Bone marrow (tissue), 2 donors: ENCODE measurements around the gene CCDC80.

Source experiments
- DNase-seq, 2 donors: peaks; one replicate each; lab custom pipeline; 2025; lab: John Stamatoyannopoulos, UW

The CCDC80 gene

DNA sequence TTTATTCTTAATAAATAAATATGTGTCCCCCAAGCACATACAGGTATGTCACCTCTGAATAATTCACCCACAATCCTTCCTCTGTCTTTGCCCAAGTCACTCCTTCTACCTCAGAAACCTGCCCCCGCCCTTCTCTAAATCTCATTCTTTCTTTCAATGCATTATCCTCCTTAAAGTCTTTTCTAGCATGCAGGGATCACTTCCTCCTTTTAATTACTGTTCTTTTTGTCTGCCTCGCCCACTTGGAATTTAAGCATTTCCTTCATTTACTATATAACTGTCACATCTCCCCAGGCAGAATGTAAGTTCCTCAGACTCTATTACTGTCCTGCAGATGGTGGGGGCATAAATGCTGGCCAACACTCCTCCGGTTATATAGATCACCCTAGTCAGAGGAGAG is 7.8 kb downstream of the CCDC80 start:
- DNase-seq: no peak

DNA sequence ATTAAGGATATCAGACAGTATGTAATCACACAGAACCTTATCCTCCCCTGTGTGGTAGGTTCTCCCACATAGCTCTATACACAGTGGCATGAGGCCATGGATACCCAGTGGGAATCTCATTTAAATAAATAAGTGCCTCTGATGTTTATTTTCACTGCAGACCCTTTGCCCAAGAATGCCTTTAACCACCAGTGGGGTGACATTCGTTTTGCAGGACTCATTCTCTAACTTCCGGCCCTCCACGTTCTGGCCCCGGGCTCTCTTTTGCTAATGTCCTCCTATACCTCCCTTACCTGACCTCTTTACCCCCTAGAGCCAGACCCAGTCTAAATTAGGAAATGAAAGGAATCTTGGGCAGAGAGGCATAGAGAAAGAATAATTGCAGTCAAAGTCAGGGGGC is 8.3 kb downstream of the CCDC80 start:
- no peak for DNase-seq

DNA sequence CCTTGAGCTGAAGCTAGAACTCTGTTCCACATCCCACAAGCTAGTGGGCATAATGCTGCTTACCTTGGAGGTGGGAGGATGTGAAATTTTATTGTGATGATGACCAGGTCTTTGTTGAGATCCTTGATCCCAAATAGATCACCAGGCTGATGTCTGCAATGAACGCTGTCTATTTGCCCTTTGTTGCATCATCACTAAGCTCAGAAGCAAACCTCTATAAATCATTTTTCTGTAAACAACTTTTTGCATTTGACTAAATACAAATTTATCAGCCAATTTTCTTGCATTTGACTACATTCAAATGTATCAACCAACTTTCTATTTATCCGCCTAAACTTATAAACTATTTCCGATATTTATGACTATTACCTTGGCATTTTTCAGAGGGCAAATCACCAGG is 9.7 kb downstream of the CCDC80 start:
- no peak for DNase-seq

DNA sequence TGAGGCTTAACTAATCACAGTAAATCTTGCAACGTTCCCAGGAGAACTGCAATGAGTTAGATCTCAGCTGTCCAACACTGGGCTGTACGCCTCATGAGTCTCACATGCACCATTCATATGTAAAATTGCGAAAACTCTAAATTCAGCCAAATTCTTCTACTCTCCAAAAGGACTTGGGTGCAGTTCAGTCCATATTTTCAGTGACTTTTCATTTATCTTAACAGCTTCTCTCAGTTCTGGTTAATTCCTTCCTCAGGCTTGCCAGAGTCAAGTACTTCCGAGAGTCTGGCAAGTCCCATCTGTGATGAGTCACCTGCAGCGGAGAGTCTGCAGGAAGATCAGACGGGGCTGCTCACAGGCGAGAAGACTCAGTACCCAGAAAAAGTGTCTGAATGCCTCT is 11.5 kb downstream of the CCDC80 start:
- DNase-seq: peak in 1 of 2 donors; percentile 23

DNA sequence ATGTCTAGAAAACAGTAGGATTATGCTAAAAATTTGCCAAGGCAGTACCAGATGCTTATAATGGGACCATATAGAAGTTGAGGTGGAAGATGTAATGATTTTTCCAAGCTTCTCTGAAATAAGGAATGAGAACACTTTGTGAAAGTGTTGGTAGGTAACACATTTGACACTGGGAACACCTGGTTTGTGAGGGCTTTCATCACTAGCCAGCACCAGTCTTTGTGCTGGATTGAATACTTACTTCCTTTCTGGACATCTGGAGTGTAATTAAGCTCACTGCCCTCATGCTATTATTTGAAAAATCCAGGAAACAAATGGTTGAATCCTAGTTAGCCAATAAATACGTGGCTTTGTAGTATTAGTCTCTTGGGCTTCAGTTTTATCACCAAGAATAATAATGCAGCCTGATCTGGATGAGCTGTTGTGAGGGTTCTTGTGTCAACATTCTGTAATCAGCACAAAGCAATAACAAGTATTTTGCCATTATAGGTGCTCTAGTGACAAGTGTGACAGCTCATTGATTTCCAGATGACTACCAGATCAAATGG is 12.9 kb downstream of the CCDC80 start:
- DNase-seq: no peak

DNA sequence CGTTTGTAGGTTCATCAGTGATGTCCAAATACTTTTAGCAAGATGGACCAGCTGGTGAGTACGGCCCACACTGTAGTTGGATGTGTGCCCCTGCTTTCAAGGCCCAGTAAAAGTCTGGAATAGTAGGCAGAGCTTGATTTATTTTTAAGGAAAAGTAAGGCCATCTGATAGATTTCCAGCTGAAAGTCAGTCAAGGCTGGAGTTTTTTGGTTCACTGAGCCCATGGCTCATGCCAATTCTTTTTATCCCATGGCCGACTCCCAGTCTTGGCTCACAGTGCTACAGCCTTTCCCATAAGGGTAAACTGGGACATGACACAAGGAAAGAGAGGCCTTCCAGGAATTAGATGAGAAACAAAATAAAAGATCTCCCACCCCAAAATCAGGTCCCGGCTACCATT is 13.5 kb downstream of the CCDC80 start:
- DNase-seq: no peak

DNA sequence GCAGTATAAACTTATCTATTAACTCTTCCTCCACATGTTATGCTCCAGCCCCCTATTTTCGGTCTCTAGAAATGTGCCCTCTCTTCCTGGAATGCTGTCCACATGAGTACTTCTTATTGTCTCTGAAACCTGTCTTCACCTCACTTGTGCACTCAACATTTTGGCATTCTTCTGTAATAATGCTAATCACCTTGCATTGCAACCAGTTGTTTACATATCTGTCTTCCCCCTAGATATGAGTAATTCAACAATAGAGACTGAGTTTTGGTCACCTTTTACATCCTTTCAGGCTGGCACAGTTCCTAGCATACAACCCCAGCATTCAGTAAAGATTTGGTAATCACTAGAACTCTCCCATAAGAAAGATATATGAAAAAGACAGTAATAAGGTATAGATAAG is 17.2 kb downstream of the CCDC80 start:
- DNase-seq: no peak

DNA sequence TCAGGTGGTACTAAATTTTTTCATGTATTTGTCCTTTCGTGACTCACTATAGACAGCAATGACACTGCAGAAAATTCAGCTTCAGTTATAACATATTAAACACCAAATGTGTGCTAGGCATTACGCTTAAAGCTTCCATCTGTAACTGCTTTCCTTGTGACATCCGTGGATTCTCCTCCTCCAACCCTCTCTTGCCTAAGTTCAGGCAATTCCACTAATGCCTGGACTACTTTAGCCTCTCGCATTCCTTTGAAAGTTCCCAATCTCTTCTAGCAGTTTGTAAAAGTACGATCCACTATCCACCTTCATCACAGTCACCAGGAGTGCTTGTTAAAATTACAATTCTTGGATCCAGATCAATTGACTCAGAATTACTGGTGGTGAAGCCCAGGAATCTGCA is 17.7 kb downstream of the CCDC80 start:
- no peak for DNase-seq

DNA sequence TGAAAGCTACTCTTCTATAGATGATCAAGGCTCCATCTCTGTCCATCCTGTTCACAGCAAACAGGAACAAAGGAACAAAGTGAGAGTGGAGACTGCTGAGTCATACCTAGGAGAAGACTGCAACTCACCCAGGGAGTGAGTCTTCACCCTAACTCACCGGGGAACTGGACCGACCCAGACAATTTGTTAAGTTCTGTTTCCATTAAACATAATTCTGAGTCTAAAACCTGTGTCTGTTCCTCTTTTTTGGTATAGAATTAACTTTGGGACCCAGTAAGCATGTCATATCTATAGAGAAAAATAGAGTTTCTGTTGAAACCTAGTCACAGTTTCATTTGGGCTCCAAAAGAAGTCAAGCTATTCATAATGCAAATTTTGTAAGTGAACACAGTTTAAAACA is 21.6 kb downstream of the CCDC80 start:
- peak in 1 of 2 donors; percentile 25 for DNase-seq

DNA sequence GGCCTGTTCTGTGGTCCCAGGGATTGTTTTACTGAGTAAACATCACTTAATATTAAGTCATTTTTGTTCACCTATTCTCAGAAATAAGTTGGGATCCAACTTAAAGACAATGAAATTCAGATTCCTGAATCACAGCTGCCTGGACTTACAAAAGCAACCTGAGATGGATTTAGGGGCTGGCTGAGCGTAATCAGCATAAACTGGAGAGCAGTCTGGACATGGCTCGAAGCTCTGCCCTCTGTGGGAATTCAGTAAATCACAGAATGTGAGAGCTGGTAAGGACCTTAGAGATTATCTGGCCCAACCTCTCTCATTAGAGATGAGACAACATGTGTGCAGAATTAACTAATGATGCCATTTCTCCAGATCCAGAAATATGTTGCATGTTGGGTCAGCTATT is 23.7 kb downstream of the CCDC80 start:
- no peak for DNase-seq

DNA sequence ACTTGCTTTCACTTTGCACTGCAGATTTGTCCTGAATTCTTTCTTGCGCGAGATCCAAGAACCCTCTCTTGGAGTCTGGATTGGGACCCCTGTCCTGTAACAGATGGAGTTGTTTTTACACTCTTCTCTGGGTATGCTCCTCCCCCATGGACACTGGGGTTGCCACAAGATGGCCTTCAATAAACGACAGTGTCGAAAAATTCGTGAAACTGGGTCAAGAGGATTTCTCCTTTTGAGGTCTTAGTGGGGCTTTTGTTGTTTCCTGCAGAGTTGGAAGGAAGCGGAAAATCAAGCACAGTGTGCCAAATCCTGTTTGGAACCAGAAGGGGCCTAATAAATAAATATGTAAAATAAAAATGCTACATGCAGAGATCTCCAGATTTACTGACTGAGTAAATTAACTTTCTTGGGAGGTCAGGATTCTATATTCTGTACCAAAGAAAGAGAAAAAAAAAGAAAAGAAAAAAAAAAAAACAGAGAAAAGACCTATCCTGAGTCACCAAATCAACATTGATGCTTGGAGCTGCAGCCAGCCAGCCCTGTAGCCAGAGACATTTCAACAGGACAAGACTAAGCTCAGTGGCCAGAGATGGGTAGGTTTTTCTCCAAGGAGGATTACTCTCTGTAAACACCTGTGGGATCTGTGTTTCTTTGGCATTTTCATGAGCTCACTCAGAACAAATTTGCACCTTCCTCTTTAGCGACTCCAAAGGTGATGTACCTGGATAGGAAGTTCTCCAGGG is 24.8 kb downstream of the CCDC80 start:
- no peak for DNase-seq

DNA sequence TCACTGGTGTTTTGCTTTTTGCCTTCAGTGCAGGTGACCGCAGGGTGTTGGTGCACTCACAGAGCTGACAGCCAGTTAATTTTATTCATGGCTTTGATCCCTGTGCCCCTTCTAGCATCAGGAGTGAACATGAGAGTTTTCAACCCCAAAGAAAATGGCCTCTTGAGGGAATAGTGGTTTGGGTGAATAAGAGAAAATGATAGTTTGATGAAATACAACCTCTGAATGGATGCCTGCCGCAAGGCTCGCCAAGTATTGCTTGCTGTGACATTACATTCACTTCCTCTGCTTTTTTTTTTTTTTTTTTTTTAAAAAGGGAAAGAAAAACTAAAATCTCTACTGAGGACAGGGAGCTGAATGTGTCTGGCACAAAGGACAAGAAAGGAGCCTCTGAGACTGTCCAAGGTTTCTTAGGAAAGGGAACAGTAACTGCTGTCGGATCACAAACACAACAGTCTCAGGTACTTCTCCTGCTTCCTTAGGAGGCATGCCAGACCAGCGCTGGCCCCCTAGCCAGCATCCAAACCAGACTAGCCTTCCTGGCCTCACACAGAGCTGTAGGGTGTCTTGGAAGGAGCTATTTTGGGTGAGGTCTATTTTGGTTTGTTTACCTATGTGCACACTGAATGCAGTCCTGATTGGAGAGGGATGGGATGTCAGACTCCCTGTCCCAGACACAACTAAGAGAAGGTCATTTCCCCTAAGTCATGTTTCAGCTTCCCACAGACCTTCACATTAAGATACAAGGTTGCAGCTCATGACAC is 29.0 kb downstream of the CCDC80 start:
- no peak for DNase-seq

DNA sequence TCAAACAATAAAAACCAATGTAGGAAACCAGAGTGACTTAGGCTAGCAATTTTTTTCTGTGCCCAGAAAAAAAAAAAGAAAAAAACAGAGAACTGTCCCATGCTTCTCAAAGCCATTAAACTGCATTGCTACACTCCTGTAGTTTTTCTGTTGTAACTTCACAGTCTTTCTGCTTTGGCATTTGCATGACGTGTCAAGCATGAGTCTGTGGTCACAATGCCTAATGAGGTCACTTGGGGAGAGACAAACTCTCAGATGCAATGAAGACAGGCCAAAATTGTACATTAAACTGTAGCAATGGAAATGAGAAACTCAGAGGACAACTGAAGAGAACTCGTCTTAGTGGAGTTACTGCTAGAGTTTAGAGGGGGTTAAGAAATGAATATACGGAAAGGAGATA is 30.8 kb downstream of the CCDC80 start:
- DNase-seq: no peak

DNA sequence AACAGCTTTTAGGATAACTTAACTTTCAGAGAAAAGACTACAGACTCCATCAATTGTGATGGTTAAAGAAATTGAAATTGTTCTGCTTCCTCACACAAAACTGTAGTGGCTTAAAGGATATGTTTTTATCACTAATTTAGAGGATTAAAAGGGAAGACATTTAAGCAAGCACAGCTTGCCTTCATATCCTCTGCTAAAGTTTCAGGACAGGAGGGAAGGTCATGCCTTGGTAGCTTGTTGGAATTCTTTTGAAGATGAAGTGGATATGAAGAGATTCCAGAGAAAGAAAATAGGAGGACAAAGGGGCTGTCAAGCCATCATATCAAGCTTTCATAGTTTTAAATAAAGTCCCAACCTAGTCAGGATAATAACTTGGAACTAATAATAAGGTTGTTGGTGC is 33.1 kb downstream of the CCDC80 start:
- no peak for DNase-seq

DNA sequence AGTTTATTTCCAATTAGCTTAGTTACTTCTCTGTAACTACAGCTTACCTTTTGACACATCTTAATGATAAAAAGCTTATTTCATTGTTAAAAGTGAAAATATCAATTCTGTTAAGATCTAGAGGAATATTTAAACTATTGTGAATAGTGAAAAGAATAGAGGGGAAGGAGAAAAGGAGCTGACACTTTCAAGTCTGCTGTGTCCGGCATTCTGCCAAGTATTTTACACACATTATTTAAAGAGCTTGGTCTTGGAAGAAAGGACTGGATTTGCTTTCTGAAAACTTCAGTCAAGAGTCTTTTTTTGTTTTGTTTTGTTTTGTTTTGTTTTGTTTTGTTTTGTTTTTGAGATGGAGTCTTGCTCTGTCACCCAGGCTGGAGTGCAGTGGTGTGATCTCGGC is 34.8 kb downstream of the CCDC80 start:
- DNase-seq: no peak

DNA sequence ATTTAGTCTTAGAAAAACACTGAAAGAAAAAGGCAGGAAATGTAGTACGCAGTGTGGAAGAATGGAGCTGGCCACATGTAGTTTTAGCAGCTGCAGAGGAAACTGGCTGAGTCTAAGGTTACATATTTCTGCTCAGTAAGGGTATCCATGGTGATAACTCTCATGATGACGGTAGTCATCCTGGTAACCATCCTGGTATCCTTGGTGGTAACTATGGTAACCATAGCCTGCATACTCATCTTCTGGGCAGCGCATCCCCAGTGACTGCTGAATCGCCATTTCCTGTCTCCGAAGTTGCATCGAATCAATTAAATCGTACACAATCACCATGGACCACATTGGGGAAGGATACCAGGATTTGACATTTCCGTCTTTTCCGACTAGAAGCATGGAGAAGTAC is 35.7 kb downstream of the CCDC80 start:
- DNase-seq: peak in 1 of 2 donors; percentile 37

DNA sequence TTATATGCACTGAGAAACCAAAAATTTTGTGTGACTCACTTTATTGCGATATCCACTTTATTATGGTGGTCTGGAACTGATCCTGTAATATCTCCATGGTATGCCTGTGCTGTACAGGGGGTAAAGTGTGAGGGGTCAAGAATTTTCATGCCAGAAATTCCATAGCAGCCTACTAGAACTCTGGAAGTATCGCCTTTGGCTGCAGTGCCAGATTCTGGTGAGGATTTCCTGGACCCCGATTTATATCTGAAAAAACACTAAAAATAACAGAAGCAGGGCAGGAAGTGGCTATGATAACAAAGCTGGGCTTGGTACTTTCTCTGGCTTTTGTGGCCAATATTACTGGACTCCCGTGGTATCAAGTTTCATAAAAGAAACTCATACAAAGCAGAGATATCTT is 36.4 kb downstream of the CCDC80 start:
- DNase-seq: no peak

DNA sequence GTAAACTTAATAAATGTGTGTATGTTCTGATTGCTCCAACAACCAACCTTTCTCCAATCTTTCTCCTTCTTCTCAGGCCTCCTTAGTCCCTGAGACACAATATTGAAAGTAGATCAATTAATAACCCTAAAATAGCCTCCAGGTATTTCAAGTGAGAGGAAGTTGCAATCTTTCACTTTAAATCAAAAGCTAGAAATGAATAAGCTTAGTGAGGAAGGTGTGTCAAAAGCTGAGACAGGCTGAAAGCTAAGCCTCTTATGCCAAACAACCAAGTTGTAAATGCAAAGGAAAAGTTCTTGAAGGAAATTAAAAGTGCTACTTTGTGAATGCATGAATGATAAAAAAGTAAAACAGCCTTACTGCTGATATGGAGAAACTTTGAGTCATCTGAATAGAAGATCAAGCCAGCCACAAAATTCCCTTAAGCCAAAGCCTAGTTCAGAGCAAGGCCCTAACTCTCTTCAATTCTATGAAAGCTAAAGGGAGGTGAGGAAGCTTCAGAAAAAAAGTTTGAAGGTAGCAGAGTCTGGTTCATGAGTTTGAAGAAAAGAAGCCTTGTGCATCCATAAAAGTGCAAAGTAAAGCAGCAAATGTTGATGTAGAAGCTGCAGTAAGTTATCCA is 38.6 kb downstream of the CCDC80 start:
- DNase-seq: no peak

DNA sequence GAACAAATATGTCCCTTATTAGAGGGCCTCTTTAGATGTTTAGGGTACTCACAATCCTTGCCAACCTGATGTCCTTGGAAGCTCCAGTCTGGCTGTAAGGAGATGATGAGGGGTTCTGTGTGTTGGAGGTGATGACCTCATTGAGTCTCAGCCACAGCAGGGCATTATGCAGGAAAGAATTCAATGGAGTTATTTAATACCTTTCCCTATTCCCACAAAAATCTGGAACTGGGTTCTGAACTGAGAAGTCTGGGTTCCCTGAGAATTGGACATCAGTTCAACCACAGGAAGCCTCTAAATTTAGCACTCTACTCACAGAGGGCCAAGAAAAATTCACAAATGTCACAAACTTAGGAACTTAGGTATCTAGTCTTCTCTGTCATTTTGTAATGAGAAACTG is 42.2 kb downstream of the CCDC80 start:
- DNase-seq: no peak

DNA sequence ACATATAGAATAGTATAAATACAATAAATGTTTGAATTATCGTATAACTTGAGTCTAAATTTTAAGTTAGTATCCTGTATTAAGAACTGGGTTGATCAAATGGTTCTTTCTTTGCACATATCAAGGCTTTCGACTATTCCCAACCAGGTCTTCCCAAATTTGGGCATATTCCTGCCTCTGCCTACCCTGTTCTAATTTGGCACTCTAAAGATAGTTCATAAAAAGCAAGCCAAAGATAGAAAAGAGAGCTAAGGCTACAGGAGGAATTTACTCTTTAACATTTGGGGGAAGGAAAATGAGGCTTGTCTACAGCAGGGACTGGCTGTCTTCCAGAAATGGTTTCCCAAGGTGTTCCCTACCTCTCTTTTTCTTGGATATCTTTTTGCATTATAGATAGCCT is 43.0 kb downstream of the CCDC80 start:
- no peak for DNase-seq

DNA sequence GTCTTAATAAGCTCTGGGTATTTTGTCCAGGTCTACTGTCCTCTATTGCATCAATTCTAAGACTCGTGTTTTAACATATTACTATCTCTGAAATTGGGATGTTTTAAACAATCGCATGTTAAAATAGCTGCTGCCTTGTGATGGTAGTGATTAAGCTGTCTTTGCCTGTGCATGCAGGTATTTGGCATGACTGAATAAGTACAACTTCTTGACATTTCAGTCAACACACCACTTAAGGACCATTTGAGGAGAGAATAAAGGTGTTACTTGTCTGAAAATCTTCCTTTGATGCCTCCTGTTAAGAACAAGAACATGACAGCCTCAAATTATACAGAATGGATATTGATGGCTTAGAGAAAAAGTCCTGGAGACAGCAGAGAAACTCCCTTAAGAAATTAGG is 46.1 kb downstream of the CCDC80 start:
- DNase-seq: no peak

DNA sequence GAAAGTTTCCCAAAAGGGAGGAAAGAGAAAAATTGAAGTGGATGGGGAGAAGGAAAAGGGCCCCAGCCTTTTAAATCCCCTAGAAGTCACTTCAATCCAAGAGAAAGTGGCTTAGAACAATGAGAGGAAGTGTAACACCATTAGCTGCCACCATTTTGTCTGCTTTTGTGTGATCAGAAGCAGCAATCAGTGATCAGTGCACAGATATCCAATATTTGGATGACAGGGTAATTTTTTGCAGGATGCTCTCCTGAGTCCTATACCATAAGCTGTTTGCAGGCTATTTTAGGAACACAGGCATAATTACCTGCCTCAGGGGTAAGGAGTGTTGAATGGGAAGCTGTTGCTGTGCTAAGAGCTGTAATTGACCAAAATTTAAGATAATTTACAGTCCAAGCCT is 47.7 kb downstream of the CCDC80 start:
- DNase-seq: no peak

DNA sequence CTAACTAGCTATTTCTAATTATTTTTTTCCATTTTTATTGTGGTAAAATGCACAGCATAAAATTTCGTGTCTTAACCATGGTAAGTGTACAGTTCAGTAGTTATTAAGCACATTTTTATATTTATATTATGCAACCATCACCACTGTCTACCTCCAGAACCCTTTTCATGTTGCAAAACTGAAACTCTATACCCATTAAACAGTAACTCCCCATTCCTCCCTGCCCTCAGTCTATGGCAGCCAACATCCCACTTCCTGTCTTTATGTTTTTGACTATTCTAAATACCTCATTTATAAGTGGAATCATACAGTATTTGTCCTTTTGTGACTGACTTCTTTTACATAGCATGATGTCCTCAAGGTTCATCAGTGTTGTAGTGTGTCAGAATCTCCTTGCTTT is 53.6 kb downstream of the CCDC80 start:
- DNase-seq: no peak
